DMS79 treated with DMSO at 0.1 percent for 48 hours (cell line): ENCODE measurements around the gene GRB10.
"Not testable (repeated sequence)": the region's sequence is repeated elsewhere in the genome, so short reads cannot be mapped to it uniquely, and the experiment has no call there.

Source experiments
- DNase-seq: peaks from one replicate; lab custom pipeline; 2025; lab: John Stamatoyannopoulos, UW

GRB10 gene

DNA sequence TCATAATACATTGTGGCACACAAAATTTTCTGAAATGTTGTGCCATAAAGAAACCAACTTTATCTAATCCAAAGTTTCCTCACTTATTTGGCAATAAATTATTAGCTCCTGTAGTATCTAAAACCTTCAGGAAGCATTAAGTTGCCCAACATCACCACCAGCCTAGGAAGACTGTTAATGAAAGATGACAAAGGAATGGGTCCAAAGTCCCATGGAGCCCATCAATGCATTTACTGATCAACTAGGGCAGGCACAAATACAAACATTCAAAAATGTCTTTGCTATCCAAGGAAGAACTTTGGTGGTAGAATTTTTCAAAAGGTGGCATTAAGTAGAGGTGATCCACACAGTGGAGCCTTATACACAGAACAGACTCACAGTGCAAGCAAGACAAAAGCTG, 4.5 kb downstream of the GRB10 start:
- no peak for DNase-seq

DNA sequence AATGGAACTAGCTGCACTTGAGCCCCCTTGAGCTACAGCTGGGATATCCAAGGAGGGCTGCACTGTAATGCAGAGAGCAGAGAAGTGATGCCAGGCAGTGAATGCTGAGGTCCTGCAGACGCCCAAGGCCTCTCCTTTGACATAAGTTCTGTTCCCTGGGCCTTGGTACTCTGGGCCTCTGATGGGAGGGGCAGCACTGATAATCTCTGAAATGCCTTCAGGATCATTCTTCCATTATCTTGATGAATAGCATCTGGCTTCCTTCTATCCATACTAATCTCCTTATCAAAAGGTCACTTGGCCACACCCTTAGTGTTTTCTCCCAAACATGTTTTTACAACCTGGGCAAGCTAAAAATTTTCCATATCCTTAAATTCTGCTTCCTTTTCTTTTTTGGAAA, 6.9 kb downstream of the GRB10 start:
- no peak for DNase-seq

DNA sequence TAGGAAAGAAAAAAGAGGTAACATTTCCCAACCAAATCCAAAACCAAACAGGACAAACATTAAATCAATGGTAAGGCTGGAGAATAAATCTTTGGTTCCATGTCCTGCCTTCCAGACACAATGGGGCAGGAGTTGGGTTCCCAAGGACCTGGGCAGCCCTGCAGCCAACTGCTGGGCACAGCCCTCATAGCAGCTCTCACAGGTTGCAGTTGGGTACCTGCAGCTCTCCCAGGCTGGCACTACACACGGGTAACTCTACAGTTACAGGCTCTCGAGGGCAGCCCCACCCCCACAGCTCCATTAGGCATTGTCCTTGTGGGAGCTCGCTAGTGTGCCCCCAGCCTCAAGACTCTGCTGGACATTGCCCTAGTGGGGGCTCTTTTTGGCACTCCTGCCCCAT, 7.5 kb downstream of the GRB10 start:
- no peak for DNase-seq

DNA sequence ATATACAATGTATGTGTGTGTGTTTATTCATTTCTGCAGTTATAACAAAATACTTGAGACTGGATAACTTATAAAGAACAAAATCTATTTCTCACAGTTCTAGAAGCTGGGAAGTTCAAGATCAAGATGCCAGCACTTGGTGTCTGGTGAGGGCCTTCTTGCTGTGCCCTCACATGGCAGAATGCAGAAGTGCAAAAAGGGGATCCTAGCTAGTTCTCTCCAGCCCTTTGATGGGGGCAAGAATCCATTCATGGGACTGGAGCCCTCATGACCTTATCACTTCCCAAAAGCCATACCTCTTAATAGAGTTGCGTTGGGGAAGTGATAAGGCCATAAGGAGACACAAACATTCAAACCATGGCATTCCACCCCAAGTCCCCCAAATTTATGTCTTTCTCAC, 8.4 kb downstream of the GRB10 start:
- no peak for DNase-seq

DNA sequence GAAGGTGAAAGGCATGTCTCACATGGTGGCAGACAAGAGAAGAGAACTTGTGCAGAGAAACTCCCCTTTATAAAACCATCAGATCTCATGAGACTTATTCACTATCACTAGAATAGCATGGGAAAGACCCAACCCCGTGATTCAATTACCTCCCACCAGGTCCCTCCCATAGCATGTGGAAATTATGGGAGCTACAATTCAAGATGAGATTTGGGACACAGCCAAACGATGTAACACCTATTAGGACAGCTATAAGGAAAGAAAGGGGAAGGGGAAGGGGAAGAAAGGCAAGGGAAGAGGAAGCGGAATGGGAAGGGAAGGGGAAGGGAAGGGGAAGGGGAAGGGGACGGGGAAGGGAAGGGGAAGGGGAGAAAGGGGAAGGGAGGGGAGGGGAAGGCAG, 9.6 kb downstream of the GRB10 start:
- not testable (repeated sequence) for DNase-seq

DNA sequence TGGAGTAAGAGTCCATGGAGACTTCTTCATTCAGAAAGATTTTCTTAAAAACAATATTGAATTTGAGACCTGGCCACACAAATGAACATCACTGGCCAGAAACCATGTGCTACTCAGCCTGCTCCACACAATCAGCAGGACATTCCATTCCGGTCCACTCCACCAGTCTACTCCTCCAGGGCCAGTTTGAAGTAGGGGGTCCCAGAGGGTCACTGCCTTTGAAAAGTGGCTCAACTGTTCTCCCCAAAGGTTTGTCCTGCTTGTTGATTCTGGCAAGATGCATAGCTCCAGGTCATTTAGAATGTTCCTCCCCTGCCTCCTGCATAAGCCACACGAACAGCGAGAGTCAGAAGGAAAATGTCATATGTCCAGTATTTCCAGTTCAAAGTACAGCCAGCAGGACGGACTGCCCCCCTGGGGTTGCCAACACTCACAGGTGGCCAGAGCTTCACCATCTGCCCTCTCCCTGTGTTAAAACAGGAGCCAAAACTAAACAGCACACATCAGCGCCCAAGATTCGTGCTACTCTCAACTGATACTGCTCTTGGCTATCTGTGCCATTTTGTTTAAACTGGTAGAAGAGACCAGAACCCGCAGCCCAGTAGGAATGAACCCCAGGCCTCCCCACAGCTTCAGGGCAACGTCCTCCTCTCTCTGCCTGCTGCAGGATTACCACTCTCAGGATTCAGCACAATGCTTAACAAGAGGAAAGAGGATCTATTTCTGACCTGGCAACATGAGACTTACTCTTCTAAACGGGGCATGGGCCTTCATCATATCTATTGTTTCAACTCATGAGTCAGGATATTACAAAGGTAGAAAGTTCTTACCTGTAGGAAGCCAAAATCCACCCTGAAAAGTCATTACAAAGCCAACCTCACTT, 11.3 kb downstream of the GRB10 start:
- no peak for DNase-seq

DNA sequence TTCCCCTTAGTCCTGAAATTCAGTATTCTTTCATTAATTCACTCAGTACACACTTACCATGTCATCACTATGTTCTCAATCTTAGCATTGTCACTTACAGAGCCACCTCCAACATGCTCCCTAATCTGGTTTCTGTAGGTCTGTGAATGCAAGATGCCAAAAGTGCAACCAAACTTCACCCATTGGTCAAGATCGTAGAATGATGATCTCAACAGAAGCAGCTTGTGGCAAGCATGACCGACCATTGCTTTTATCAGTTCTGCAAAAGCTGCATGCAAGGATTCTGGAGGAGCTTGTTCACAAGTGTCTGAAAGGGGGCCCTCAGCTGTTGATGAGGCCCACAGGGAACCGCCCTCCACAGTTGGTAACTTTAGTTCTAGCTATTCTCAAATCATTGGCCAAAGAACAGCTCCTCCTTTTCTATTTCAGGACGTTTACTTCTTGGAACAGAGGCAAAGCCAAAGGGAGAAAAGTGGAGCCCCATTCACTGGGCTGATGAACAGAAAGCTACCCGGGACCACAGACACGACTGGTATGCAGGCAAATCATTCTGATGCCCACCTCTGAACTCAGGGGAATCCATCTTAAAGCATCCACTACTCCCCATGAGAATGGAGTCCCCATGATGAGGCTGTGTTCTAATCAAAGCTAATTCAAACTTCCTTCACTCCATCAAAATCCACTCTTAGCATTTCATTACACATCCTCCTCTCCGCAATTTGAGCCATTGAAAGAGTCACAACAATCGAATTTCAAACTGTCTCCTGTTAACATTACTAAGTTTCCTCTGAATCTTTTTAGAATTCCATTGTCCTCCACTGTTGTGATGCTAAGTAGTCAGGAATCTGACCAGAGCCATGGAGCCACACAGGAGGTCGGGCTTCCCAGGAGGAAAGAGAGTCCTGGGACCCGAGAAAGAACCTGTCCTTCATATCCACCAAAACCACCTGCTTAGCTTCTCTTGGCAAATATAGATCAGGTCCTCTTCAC, 13.9 kb downstream of the GRB10 start:
- no peak for DNase-seq

DNA sequence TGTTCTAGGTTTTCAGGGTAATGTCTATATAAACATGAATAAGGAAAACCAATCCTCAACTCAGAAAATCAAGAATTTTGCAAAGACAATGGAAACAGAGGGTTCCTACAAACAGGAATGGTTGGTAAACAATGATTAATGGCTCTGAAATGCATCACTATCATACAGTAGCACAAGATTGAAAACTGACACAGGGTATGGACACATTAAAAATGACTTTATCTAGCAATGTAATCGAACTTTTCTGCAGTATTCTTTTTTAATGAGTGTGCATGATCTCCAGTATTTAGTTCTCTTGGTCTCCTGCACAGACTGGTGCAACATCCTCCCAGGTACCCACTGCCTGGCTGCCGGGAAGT, 15.9 kb downstream of the GRB10 start:
- no peak for DNase-seq

DNA sequence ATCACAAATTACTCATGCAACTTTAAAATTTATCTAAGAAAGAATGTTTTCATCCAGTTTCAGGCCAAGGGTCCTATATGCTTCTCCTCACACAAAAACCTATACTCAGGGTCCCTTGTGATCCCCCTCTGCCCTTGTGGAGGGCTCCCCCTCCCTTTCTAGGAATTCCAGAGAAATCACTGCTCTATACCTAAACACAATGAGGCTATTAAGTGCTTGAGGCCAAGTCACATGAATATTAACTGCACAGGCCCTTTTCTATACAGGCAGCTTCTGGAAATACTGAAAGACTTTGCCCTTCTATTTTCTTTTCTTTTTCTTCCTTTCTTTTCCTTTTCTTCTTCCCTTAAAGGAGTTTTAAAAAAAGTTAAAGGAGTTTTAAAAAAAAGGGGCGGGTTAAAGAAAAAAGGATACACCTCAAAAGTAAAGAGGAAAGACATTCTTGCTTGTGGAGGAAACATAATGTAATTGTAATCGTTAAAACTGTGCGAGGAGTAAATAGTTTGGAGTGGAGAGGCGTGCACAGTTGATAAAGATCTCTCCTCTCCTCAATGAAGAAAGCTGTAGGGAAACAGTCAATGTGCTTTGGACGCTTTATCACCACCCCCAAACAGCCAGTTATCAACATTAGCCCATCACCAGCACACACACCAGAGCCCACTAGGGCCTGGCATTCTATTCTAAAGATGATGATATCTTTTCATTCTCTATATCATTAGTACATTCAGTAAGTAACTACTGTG, 16.4 kb downstream of the GRB10 start:
- no peak for DNase-seq

DNA sequence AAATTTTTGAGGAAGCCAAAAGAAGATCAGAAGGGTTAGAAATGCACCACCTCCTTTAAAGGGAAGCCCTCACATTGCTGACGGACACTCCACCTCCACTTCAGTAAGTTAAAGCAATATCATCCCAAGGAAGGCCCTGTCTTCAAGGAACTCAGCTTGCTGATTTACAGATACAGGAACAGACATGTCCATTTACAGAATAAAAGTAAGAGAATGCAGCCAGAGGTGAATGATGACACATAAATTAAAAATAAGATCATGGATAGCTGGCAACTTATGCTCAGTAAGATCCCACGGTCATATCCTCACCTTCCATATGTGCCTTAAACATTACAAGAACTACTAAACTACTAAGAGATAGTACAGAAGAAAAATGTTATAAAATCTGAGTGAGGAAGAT, 20.4 kb downstream of the GRB10 start:
- no peak for DNase-seq

DNA sequence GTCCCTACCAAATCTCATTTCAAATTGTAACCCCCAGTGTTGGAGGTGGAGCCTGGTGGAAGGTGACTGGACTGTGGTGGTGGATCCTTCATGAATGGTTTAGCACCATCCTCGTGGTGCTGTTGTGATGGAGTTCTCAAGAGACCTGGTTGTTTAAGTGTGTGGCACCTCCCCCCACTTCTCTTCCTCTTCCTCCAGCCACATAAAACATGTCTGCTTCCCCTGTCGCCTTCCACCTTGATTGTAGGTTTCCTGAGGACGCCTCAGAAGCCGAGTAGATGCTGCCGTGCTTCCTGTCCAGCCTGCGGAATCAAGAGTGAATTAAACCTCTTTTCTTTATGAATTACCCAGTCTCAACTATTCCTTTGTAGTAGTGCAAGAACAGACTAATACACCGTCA, 21.0 kb downstream of the GRB10 start:
- no peak for DNase-seq

DNA sequence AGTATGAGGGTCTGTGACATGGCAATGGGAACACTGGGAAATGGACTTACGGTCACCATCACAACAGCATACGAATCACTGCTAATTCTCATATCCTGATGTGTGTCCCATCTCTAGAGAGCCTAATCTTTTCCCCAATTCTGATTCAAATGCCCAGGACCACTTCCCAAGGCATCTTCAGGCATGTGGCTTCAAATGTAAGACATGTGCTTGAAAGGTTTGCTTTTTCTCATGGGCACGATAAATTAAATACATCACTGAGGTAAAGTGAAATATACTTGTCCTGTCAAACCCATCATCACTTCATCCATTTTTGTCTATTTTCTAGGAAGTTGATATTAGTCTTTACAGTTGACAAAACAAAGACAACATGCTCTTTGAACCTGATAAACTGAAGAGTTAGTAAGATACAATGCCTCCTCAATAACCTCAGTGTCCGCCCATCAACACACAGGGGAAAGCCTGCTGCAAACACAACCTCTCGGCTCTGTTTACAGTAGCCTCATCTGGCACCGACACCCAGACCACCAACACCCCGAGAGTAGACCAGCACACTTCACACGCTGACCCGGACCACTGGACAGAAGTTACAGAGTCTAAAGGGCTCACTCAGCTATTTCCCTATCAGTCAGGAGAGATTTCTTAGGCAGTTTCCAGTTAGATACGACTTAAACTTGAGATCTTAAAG, 24.8 kb downstream of the GRB10 start:
- DNase-seq = no peak

DNA sequence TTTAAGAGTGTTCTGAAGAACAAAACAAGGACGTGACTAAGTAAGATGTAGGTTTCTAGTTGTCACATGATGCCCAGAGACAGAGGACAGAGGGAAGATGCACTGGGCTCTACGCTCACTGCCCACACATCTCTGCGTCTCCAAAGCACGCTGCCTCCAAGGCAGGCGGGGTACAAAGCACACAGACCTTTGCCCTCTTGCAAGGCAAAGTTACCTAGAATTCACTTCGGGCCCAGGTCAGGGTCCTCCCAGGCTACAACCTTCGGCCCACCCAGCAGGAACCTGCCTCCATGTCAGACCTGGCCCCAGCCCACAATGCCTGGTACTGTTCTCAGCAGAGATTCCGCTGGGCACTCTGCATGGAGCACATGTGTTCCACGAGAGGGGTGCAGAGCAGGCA, 26.5 kb downstream of the GRB10 start:
- DNase-seq = no peak

DNA sequence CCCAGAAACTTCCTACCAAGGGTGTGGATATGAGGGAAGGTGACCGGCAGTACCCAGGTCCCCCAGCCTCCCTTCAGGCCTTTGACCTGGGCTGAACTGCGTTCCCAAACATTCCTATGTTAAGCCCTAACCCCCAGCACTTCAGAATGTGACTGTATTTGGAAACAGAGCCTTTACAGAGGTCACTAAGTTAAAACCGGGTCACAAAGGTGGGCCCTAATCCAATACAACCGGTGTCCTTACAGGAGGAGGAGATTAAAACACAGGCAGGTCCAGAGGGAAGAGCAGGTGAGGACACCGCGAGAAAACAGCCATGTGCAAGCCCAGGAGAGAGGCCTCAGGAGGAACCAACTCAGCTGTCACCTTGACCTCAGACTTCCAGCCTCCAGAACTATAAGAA, 28.0 kb downstream of the GRB10 start:
- no peak for DNase-seq

DNA sequence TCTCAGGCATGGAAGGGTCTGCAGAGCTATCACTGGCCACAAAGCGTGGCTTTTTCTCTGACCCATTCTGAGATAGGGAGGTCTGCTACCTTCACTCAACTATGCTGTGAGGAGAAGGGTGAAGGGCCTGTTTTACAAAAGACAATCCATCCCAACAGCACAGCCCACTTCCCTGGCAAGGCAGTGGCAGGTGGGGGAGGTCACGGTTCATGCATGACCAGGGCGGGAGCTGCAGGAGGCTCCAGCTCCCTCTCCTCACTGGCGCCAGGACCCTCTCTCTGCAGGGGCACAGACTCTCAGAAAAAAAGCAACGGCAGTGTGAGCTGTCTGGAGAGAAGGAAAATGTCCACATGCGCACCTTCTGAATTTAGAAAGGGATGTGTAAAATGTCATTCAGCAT, 28.5 kb downstream of the GRB10 start:
- peak; percentile 86 for DNase-seq

DNA sequence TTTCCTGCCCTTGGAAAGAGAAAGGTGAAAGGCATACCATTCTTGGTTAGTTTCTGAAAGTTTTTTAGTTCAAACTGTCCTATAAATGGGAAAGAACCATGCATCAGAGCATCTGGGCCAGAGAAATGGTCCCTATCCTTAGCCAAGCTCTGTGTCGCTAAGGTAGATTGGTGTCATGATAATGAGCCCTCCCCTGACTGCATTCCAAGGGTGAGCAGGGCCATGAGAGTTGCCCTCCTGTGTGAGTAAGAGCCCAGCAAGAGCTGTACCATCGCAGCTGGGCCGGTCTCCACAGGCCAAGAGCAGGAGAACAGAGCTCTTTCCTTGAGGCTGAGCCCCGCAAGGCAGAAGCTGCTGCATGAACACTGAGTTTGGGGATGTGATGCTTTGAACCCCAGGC, 30.3 kb downstream of the GRB10 start:
- DNase-seq = no peak

DNA sequence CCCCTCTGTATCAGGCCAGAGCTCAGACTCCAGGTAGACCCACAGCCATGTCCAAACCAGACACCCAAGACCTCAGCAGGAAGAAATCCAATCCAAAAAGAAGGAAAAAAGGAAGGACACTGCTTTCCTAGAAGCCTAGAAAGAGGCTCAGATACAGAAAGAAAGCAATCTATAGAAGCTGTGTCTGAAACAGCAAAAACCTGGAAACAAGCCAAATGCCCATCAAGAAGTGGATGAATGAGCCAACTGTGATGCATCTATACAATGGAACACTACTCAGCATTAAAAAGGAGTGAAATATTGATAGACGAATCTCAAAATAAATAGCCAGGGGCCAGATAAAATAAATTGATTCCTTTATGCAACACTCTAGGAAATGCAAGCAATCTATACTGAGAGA, 31.6 kb downstream of the GRB10 start:
- DNase-seq = no peak

DNA sequence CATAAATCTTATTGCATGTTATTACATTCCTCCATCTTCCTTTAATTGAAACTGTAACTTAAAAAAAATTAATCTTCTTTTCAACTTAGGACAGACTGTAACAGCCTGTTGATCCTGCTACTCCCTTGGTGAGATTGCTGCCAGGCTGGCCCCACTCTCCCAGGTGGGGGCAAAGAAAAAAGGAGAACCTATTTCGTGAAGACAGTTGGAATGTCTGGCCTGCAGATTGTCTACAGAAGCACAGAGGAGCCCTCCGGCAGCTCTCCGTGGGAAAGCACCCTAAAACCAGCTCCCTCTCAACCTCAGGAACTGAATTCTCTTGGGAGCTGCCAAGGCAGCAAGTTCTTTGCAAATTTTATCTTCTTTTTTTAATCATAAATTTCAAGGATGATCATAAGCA, 32.8 kb downstream of the GRB10 start:
- DNase-seq = no peak

DNA sequence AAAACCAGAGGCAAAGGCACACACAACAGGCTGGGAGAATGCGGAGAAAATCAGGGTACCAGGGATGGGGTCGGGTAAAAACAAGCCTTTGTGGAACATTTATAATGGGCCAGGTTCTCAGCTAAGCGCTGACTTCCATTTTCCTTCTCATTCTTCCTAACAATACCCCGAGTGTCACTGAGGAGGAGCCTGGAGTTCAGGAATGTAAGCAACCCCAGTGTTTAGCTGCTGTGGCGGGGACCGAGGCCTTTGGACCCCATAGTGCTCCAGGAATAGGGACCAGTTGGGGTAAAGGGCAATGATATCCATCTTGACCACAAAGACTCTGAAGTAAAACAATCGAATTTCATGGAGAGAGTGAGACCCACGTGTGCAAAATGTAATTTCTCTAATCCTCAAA, 34.2 kb downstream of the GRB10 start:
- DNase-seq = no peak

DNA sequence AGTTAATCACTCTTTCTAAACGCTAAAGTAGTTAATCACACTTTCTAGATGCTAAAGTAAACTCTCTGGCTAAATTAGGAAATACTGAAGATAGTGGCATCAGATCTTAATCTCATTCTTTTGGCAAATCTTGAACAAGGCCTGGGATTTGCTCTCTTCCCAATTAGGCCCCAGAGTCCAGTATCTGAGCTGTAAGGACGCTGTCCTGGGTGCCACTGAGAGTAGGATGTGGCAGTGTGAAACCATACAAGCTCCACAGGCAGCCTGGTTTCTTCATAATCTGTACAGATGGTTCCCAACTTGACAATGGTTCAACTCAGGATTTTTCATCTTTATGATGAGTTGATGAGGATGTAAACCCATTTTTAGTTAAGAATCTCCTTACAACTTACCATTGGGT, 36.9 kb downstream of the GRB10 start:
- no peak for DNase-seq

DNA sequence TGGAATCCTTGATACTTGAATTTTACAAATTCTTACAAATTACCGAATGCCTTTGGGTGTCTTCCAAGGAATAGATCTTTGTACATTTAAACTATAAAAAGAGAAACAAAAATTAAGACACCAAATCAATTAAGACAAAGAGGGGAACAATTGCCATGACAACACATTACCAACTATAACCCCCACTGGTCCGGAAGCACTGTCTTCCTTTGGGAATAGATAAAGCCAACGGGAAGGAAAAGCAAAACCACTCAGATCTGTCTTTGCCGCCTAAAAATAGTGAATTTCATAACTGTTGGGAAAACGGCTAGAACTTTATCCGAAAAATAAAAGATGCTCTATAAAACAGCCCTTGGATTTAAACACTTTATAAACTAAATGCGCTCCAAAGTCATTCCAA, 37.4 kb downstream of the GRB10 start:
- no peak for DNase-seq

DNA sequence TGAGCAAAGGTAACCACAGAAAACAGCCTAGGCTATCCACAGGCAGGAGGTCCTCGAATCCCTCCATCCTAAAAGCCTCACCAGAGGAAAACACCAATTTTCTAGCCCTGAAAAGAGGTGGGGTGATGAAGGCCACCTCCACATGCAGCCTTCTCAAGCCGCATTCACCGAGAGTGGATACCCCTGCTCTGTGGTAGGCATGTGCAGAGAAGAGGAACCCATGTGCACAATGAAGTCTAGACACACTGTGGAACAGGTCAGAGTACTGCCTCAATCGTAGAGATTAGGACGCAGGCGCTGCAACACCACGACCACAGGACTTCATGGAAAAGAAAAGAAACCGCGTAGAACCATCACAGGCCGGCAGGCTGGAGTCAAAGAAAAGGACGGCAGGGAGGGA, 38.8 kb downstream of the GRB10 start:
- no peak for DNase-seq
